GM12864 (cell line): Measurements from ENCODE around the gene HHATL.
"Not testable (repeated sequence)": the region's sequence is repeated elsewhere in the genome, so short reads cannot be mapped to it uniquely, and the experiment has no call there.

Source experiments
- DNase-seq: peaks from one replicate; pipeline ENCODE4 v3.0.0-alpha.2; 2011; ENCODE audit warnings: low read depth
- H3K4me3 ChIP-seq: 2 replicates; pipeline ENCODE4 v1.5.1; 2011; ENCODE audit warnings: mild to moderate bottlenecking, low read depth, low read length, control low read depth
- TF ChIP-seq, protein P1 (sequence below): IDR thresholded peaks from 2 replicates; pipeline ENCODE4 v1.5.1; 2011; ENCODE audit warnings: low read depth, mild to moderate bottlenecking, moderate library complexity, low read length, control low read depth, inconsistent platforms; ENCODE audit errors: missing control alignments

HHATL gene

DNA sequence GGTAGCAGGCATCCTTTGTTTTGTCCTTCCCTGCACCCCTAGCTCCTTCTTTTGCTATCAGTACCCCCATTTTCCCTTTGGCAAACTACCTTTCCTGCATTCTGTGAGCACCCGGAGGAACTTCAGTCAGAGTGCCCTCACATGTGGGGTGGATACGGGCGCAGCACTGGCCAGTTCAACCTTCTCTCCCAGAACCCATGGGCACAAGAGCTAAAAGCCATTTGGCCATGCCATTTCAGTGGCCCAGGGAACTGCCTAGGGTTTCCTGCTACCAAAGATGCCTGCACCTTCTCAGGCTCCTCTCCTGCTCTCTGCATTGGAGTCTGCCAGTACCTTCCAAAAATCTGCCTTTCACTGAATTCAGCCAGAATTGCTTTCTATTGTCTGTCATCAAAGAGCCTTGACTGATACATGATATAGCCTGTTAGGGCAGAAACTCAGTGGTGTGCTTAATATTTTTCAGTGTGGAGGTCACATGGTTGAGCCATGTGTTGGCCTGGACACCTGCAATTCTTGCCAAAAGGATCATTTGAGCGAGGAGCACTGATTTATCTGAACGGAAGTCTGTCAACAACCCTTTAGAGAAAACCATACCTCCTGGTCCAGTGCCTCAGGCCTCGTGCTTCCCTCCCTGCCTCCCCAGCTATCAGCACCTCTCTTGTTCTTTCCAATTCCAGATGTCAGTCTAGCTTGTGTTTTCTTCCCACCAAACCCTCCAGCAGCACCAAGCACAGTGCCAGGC, 27.0 kb upstream of the HHATL start:
- DNase-seq = no peak
- H3K4me3 ChIP-seq = no peak overlapping the region
- TF ChIP-seq, protein P1, sequence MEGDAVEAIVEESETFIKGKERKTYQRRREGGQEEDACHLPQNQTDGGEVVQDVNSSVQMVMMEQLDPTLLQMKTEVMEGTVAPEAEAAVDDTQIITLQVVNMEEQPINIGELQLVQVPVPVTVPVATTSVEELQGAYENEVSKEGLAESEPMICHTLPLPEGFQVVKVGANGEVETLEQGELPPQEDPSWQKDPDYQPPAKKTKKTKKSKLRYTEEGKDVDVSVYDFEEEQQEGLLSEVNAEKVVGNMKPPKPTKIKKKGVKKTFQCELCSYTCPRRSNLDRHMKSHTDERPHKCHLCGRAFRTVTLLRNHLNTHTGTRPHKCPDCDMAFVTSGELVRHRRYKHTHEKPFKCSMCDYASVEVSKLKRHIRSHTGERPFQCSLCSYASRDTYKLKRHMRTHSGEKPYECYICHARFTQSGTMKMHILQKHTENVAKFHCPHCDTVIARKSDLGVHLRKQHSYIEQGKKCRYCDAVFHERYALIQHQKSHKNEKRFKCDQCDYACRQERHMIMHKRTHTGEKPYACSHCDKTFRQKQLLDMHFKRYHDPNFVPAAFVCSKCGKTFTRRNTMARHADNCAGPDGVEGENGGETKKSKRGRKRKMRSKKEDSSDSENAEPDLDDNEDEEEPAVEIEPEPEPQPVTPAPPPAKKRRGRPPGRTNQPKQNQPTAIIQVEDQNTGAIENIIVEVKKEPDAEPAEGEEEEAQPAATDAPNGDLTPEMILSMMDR = no peak

DNA sequence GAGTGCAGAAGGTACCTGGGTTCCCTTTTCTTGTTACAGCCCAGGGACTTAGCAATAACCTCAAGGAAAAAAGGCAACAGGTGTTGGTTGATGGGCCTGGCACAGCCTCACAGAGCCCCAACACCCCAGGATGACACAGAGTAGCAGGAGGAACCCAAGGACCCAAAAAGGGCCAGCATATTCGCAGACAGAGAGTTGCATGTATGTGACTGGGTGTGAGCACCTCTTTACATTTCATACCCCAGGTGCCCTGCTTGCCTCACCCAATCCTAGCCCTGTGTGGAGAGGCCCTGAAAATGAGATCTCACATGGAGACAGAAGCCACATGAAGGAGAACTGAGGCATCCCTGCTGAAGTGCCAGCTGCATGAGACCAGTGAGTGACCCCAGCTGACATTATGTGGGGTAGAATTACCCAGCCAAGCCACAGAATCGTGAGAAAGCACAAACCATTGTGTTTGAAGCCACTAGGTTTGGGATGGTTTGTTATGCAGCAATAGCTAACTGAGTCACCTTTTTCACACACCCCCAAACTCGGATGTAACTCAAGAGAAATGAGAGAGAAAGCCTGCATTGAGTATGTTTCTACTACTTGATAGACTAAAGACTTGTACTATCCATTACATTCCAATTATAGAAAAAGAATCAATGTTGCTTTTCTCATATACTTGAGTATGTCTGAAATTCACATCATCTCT, 26.2 kb upstream of the HHATL start:
- TF ChIP-seq, protein P1 = no peak
- DNase-seq = no peak
- no peak overlapping the region for H3K4me3 ChIP-seq

DNA sequence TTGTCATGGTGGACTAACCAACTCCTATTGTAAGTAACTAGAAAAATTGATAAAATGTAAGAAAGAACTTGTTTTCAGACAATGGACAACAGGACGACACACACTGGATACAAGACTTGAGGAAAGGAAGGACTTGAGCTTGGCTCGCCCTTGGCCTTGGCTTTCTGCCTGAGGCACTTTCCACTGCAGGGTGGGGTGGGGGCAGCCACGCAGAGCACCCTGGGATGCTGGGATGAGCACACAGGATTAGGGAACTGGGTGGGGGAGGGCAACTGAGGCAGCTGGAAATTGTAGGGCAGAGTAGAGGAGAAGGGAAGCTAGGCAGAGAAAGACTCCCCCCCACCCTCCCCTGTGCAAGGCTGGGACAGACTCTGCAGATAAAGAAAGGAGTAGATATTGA, 25.5 kb upstream of the HHATL start:
- no peak for DNase-seq
- TF ChIP-seq, protein P1 = no peak
- no peak overlapping the region for H3K4me3 ChIP-seq

DNA sequence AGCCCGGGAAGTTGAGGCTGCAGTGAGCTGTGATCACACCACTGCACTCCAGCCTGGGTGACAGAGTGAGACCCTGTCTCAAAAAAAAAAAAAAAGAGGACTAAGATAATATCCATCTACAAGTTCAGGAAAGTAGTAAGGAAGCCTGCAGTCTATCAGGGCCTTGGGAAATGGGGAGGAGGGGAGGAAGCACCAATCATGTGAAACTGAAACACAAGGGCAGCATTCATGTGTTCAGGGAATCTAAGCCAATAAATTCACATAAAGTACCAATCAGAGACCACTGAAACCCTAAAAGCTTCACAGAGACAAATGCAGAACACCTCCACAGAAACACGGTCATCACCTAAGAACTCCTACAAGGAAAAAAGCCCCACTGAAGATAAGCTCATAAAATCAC, 22.9 kb upstream of the HHATL start:
- DNase-seq = no peak
- TF ChIP-seq, protein P1 = no peak
- H3K4me3 ChIP-seq = no peak overlapping the region

DNA sequence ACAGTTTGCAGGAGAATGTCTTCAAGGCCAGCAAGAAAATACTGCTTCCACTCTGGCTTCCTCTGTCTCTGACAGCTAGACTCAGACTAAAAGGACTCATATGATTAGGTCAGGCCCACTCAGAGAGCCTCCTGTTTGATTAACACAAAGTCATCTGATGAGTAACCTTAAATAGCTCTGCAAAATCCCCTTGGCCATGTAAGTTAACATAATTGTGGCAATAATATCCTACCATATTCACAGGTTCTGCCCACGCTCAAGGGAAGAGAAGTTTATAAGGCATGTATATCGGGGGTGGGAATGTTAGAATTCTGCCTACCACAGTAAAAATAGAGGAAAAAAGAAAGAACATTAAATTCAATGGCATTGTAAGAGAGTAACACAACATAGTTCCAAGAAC, 20.6 kb upstream of the HHATL start:
- no peak overlapping the region for H3K4me3 ChIP-seq
- TF ChIP-seq, protein P1 = no peak
- no peak for DNase-seq

DNA sequence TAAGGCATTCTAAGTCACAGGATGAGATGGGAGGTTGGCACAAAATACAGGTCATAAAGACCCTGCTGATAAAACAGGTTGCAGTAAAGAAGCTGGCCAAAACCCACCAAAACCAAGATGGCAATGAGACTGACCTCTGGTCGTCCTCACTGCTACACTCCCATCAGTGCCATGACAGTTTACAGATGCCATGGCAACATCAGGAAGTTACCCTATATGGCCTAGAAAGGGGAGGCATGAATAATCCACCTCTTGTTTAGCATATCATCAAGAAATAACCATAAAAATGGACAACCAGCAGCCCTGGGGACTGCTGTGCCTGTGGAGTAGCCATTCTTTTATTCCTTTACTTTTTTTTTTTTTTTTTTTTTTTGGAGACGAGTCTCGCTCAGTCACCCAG, 19.8 kb upstream of the HHATL start:
- DNase-seq = not testable (repeated sequence)

DNA sequence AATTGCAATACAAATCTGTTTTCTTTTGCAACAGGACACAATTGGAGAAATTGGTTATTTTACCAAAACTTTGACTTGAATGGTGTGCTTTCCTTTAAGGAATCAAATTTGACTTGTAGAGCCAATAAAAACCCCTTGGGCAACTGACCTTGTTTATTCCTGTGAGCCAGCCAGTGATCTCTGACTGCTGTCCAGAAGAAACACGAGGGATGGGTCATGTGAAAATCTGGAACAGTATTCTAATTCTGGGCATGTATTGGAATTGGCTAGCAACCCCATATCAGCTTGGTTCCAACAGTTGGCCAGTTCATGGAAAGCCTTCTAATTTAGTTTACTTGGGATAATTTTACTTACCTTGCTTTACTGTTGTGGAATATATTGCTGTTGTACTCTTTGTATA, 19.1 kb upstream of the HHATL start:
- TF ChIP-seq, protein P1 = no peak
- DNase-seq = no peak
- no peak overlapping the region for H3K4me3 ChIP-seq

More for the DNA sequence above, 19.8 kb upstream of the HHATL start:
- not testable (repeated sequence) for H3K4me3 ChIP-seq
